ENCODE measurements around the gene EFNA4. TPM values are rescaled to one million over a fixed set of nuclear protein-coding genes. Genes with fewer than 3 reads are reported as not detected.

Gene EFNA4
- total RNA-seq, 1 donor from 2014 or later, result 1.7 TPM

DNA sequence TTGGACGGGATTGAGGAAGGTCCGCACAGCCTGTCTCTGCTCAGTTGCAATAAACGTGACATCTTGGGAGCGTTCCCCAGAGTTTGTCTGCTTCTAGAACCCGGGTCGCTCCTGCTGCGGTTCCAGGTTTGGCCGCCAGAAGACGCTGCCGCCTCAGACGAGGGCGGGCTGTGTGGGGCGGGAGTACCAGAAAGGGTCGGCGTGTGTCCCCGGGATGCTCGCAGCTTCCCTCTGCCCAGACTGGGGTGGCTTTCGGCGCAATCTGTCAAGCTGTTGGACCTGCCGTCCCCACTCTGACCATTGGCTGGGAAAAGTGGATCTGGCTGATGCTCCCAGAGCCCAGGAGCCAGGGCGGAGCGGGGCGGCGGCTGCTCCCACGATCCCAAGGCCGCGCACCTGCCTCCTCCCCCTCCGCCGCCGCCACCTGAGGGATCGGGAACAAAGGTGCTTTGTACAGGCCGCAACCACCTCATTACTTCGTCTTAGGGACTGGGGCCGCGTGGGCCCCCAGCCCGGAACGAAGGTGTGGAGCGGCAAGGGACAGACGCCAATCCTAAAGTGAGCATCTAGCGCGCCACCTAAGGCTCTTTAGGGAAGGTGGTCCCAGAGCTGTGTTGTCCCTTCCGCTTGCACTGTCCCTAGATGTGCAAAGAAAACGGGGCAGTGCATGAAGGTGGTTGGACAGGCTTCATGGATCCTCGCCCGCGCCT lies 683 bp upstream of the EFNA4 start:
- Histone ChIP-seq H3K4me1 (peaks cover 50% of the 10 kb centered on the region), H3K9me3 (replicated peaks) (no peaks in the 10 kb centered on the region), H3K27ac (replicated peaks) (no peak overlapping the region), H3K4me3 (peak overlapping the region; percentile 81), H3K27me3 (ENCODE audit: low read depth) (no peaks in the 10 kb centered on the region), H3K36me3 (peaks cover 35% of the 10 kb centered on the region)
- TF ChIP-seq, protein P1, sequence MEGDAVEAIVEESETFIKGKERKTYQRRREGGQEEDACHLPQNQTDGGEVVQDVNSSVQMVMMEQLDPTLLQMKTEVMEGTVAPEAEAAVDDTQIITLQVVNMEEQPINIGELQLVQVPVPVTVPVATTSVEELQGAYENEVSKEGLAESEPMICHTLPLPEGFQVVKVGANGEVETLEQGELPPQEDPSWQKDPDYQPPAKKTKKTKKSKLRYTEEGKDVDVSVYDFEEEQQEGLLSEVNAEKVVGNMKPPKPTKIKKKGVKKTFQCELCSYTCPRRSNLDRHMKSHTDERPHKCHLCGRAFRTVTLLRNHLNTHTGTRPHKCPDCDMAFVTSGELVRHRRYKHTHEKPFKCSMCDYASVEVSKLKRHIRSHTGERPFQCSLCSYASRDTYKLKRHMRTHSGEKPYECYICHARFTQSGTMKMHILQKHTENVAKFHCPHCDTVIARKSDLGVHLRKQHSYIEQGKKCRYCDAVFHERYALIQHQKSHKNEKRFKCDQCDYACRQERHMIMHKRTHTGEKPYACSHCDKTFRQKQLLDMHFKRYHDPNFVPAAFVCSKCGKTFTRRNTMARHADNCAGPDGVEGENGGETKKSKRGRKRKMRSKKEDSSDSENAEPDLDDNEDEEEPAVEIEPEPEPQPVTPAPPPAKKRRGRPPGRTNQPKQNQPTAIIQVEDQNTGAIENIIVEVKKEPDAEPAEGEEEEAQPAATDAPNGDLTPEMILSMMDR (IDR thresholded peaks at IDR 0.05; ENCODE audit: borderline replicate concordance), result peak; percentile 66
- peak; percentile 55 for DNase-seq
- intact Hi-C loops (cut with micrococcal nuclease), result no loop called here

DNA sequence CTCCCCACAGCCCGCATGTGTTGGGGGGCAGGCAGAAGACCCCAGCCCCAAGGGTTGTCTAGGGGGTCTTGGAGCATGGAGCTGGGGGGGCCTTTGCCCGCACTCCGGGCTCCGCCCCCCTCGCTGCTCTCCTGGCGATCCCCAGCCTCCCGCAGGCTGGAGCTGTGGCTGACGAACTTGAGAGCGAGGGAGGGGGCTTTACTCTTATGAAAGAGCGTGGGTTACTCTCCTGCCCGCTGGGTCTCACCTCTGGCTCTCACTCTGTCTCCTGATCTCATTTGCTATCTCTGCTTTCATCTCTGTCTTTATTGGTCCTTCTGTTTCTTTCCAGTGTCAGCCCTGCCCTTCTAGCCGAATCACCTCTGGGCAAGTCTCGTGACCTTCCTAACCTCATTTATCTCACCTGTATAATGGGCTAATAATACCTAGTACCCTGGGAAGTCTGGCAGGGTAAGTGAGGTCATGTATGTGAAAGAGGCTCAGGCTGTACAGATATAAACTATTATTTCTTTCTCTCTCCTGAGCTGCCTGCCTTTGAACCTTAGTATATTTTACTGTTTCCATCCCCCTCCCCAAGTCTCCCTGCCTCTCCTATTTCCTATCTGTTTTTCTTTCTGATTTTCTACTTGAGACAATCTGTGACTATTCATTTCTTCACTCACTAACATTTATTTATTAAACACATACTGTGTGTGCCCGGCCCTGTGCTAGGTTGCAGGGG lies 731 bp downstream of the EFNA4 start:
- H3K27me3 ChIP-seq (ENCODE audit: low read depth), result no peaks in the 10 kb centered on the region
- H3K27ac ChIP-seq (replicated peaks), result peak overlapping the region; percentile 78
- H3K36me3 ChIP-seq, result peaks cover 21% of the 10 kb centered on the region
- no peaks in the 10 kb centered on the region for H3K9me3 ChIP-seq (replicated peaks)
- no peak for DNase-seq
- peak overlapping the region; percentile 81 for H3K4me3 ChIP-seq
- TF ChIP-seq, protein P1 (IDR thresholded peaks at IDR 0.05; ENCODE audit: borderline replicate concordance), result no peak
- peaks cover 47% of the 10 kb centered on the region for H3K4me1 ChIP-seq
- intact Hi-C loops (cut with micrococcal nuclease), result no loop called here

DNA sequence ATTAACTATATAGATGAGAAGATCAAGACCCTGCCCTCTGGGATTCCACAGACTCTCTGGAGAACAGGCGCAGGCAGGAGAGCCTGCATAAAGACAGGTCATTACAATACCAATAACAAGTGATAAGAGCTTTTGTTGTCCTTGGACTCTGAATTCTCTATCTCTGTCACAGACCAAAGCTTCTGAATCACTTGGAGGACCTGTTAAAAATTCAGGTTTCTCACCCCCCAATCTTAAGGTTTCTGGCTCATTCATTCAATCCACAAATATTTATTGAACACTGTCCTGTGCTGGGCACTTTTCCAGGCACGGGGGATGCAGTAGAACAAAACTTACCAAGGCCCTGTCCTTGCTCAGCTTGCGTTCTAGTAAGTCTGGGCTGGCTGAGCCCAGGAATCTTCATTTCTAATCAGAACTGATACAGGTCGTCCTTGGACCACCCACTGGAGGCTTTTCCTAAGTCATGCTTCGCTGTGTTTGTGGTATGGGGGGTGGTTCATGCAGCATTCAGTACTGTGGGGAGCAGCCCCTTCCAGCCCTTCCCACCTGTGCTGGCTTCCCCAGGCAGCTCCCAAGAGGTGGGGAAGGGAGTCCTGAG lies 1.4 kb downstream of the EFNA4 start:
- DNase-seq, result no peak
- TF ChIP-seq, protein P1 (IDR thresholded peaks at IDR 0.05; ENCODE audit: borderline replicate concordance), result no peak
- intact Hi-C loops (cut with micrococcal nuclease), result no loop called here
- H3K4me1 ChIP-seq, result peaks cover 48% of the 10 kb centered on the region
- H3K36me3 ChIP-seq, result peaks cover 15% of the 10 kb centered on the region
- H3K27me3 ChIP-seq (ENCODE audit: low read depth), result no peaks in the 10 kb centered on the region
- H3K4me3 ChIP-seq, result no peak overlapping the region
- no peak overlapping the region for H3K27ac ChIP-seq (replicated peaks)
- H3K9me3 ChIP-seq (replicated peaks), result no peaks in the 10 kb centered on the region

- Histone ChIP-seq H3K36me3 (no peaks in the 10 kb centered on the region), H3K9me3 (replicated peaks) (no peaks in the 10 kb centered on the region), H3K27me3 (ENCODE audit: low read depth) (no peaks in the 10 kb centered on the region), H3K4me1 (peaks cover 45% of the 10 kb centered on the region), H3K4me3 (no peak overlapping the region), H3K27ac (replicated peaks) (no peak overlapping the region)
- TF ChIP-seq, protein P1 (IDR thresholded peaks at IDR 0.05; ENCODE audit: borderline replicate concordance), result no peak
- no peak for DNase-seq
- intact Hi-C loops (cut with micrococcal nuclease), result no loop called here
These were observed 3.2 kb downstream of the EFNA4 start for GRCh38 chr1:155066777-155067176.

DNA sequence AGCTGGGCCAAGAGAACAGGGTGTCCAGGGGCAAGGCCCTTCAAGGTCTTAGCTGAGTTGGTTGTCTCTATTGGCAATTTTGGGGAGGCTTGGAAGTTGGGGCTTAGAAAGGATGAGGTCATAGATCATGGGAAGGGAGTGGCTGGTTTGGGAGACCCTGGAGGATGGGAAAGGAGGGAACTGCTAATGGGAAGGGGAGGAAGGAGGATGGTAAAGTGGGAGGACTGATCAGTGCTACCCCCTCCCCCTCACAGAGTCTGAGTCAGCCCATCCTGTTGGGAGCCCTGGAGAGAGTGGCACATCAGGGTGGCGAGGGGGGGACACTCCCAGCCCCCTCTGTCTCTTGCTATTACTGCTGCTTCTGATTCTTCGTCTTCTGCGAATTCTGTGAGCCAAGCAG lies 5.1 kb downstream of the EFNA4 start:
- Histone ChIP-seq H3K4me3 (no peak overlapping the region), H3K36me3 (no peaks in the 10 kb centered on the region), H3K4me1 (peaks cover 27% of the 10 kb centered on the region), H3K27ac (replicated peaks) (no peak overlapping the region), H3K9me3 (replicated peaks) (no peaks in the 10 kb centered on the region), H3K27me3 (ENCODE audit: low read depth) (no peaks in the 10 kb centered on the region)
- TF ChIP-seq, protein P1 (IDR thresholded peaks at IDR 0.05; ENCODE audit: borderline replicate concordance), result no peak
- intact Hi-C loops (cut with micrococcal nuclease), result no loop called here
- DNase-seq, result no peak

Measured in left ventricle myocardium inferior (tissue), 1 donor.